ENCODE data around the gene ZBTB39. TPM values are rescaled to one million over a fixed set of nuclear protein-coding genes. Genes with fewer than 3 reads are reported as not detected.
A peak's percentile ranks its signal among the peaks of the same experiment; 100 is the strongest.

Gene ZBTB39
- total RNA-seq (13.9 and 15.6 TPM in 2 replicates), polyA plus RNA-seq (5.4 TPM in 2 replicates), polyA minus RNA-seq (9.6 and 9.8 TPM in 2 replicates)
- total RNA-seq (2013): 6.6 TPM

GRCh38 chr12:57005980-57006808, at the start of gene ZBTB39:
ZBTB39 (minus strand) TSS chr12:57006546; CDS start chr12:57004917, 1,629 bp downstream.
- peak within 1 kb of the TSS; percentile 94 for H2AFZ ChIP-seq (ENCODE audit: insufficient read depth, low read depth, low read length, poor library complexity, severe bottlenecking)
- H3K4me1 Mint-ChIP-seq: peaks cover 41% of the 10 kb centered on the region
- H3K27me3 ChIP-seq (replicated peaks in 1 of 4; ENCODE audit: control extremely low read depth in 1 of 4, control insufficient read depth in 3 of 4, insufficient read depth in 4 of 4, low read length in 3 of 4): no peaks in the 10 kb centered on the region
- peaks cover 0 to 33% of the 10 kb centered on the region in 2 experiments for H3K36me3 ChIP-seq (replicated peaks in 1 of 2; ENCODE audit: control extremely low read depth in 1 of 2, control insufficient read depth in 1 of 2, extremely low read depth in 1 of 2, insufficient read depth in 2 of 2, low read length in 1 of 2)
- DNase-seq: peak; percentile 84
- H3K4me1 ChIP-seq (ENCODE audit: control insufficient read depth in 2 of 2, insufficient read depth in 2 of 2, low read length in 2 of 2): peaks cover 16 to 21% of the 10 kb centered on the region in 2 donors
- intact Hi-C loops (cut with micrococcal nuclease): loop anchor here (10.0 kb wide), 1 partner anchor 371 kb away; the partner anchor contains the start of gene BAZ2A
- peak within 1 kb of the TSS; percentile 39 to 87 (median 70) for H3K4me3 ChIP-seq (ENCODE audit: control extremely low read depth in 1 of 5, extremely low read depth in 1 of 5, insufficient read depth in 1 of 5, low read depth in 2 of 5, low read length in 4 of 5)
- POLR2A ChIA-PET: no interaction called here
- peak within 1 kb of the TSS; percentile 82 for H3K4me2 ChIP-seq (replicated peaks; ENCODE audit: low read depth, low read length, poor library complexity, severe bottlenecking)
- TF ChIP-seq EZH2 (IDR thresholded peaks at IDR 0.05; ENCODE audit: borderline replicate concordance, insufficient read depth, low read depth, low read length, poor library complexity, severe bottlenecking) (no peak), CTCF (IDR thresholded peaks at IDR 0.05) (peak; percentile 61)
- H3K27ac Mint-ChIP-seq: peak within 1 kb of the TSS; percentile 93
- peak; percentile 92 for ATAC-seq (ENCODE audit: low read depth)
- CTCF ChIA-PET: interaction anchor here (0.9 to 9.2 kb wide), 13 partner anchors 10 to 177 kb away, joined by 3 to 52 read pairs (median 5); partner anchors contain the start of genes NEMP1, STAT6 and TAC3
- under 1% methylated on average over 81 of the region's 94 CpGs for WGBS (ENCODE audit: insufficient coverage)
- H3K79me2 ChIP-seq (ENCODE audit: control insufficient read depth, insufficient read depth, low read length): peaks cover 42% of the 10 kb centered on the region
- no peaks in the 10 kb centered on the region for H3K27me3 Mint-ChIP-seq
- H3K9me3 ChIP-seq (ENCODE audit: control extremely low read depth in 1 of 3, control insufficient read depth in 2 of 3, insufficient read depth in 1 of 3, low read length in 2 of 3): no peaks in the 10 kb centered on the region
- H3K27ac ChIP-seq (ENCODE audit: low read length in 2 of 2): peak within 1 kb of the TSS; percentile 43 to 86
- no peaks in the 10 kb centered on the region for H3K9me3 Mint-ChIP-seq (ENCODE audit: insufficient read depth)
- H4K20me1 ChIP-seq (ENCODE audit: control insufficient read depth, insufficient read depth, low read length, poor library complexity, severe bottlenecking): peaks cover 9% of the 10 kb centered on the region
- H3K4me3 Mint-ChIP-seq: peak within 1 kb of the TSS; percentile 91
- peak within 1 kb of the TSS; percentile 89 for H3K9ac ChIP-seq (ENCODE audit: low read length)

- TF ChIP-seq CTCF (IDR thresholded peaks at IDR 0.05) (no peak), EZH2 (IDR thresholded peaks at IDR 0.05; ENCODE audit: borderline replicate concordance, insufficient read depth, low read depth, low read length, poor library complexity, severe bottlenecking) (no peak)
- H3K4me1 Mint-ChIP-seq: peaks cover 48% of the 10 kb centered on the region
- H3K4me3 ChIP-seq (ENCODE audit: control extremely low read depth in 1 of 5, extremely low read depth in 1 of 5, insufficient read depth in 1 of 5, low read depth in 2 of 5, low read length in 4 of 5): no peak overlapping the region
- no peaks in the 10 kb centered on the region for H4K20me1 ChIP-seq (ENCODE audit: control insufficient read depth, insufficient read depth, low read length, poor library complexity, severe bottlenecking)
- H3K36me3 ChIP-seq (replicated peaks in 1 of 2; ENCODE audit: control extremely low read depth in 1 of 2, control insufficient read depth in 1 of 2, extremely low read depth in 1 of 2, insufficient read depth in 2 of 2, low read length in 1 of 2): peaks cover 1 to 8% of the 10 kb centered on the region in 2 experiments
- ChIA-PET CTCF (interaction anchor here (0.6 to 2.5 kb wide), 4 partner anchors 15 to 291 kb away, joined by 3 to 12 read pairs (median 5); no protein-coding TSS in a partner anchor), POLR2A (no interaction called here)
- H3K4me1 ChIP-seq (ENCODE audit: control insufficient read depth in 2 of 2, insufficient read depth in 2 of 2, low read length in 2 of 2): peaks cover 24 to 37% of the 10 kb centered on the region in 2 donors
- no peak for DNase-seq
- ATAC-seq (ENCODE audit: low read depth): no peak
- no peak overlapping the region for H3K27ac ChIP-seq (ENCODE audit: low read length in 2 of 2)
- H3K9ac ChIP-seq (ENCODE audit: low read length): no peak overlapping the region
- H3K9me3 Mint-ChIP-seq (ENCODE audit: insufficient read depth): no peaks in the 10 kb centered on the region
- no peaks in the 10 kb centered on the region for H3K27me3 Mint-ChIP-seq
- no peak overlapping the region for H2AFZ ChIP-seq (ENCODE audit: insufficient read depth, low read depth, low read length, poor library complexity, severe bottlenecking)
- H3K27ac Mint-ChIP-seq: peak overlapping the region; percentile 41
- no peaks in the 10 kb centered on the region for H3K9me3 ChIP-seq (ENCODE audit: control extremely low read depth in 1 of 3, control insufficient read depth in 2 of 3, insufficient read depth in 1 of 3, low read length in 2 of 3)
- 80% methylated on average over 1 of the region's 3 CpGs for WGBS (ENCODE audit: insufficient coverage)
- H3K4me2 ChIP-seq (replicated peaks; ENCODE audit: low read depth, low read length, poor library complexity, severe bottlenecking): no peak overlapping the region
- no peaks in the 10 kb centered on the region for H3K27me3 ChIP-seq (replicated peaks in 1 of 4; ENCODE audit: control extremely low read depth in 1 of 4, control insufficient read depth in 3 of 4, insufficient read depth in 4 of 4, low read length in 3 of 4)
- H3K79me2 ChIP-seq (ENCODE audit: control insufficient read depth, insufficient read depth, low read length): no peaks in the 10 kb centered on the region
- intact Hi-C loops (cut with micrococcal nuclease): no loop called here
- H3K4me3 Mint-ChIP-seq: no peak overlapping the region
Observed at GRCh38 chr12:57055824-57056223, 49.5 kb upstream of the ZBTB39 start.

Measured in B cell (primary cell).